Measurements from ENCODE around the gene ANKMY2.

Gene ANKMY2

GRCh38 chr7:16563281-16564022 is 82.1 kb downstream of the ANKMY2 start:
- Histone ChIP-seq H3K27me3 (ENCODE audit: insufficient read depth, poor library complexity, severe bottlenecking) (no peaks in the 10 kb centered on the region), H3K36me3 (ENCODE audit: low read depth) (no peaks in the 10 kb centered on the region), H3K4me1 (ENCODE audit: insufficient read depth, poor library complexity, severe bottlenecking) (no peaks in the 10 kb centered on the region), H3K9me3 (ENCODE audit: severe bottlenecking) (no peaks in the 10 kb centered on the region), H3K27ac (ENCODE audit: poor library complexity, severe bottlenecking) (no peak overlapping the region), H3K4me3 (ENCODE audit: severe bottlenecking) (no peak overlapping the region)
- TF ChIP-seq CTCF (IDR thresholded peaks at IDR 0.05; ENCODE audit: poor library complexity, severe bottlenecking) = no peak
- DNase-seq (ENCODE audit: low spot score) = no peak
- ATAC-seq (ENCODE audit: low read depth) = no peak

- DNase-seq (ENCODE audit: low spot score) (no peak), ATAC-seq (ENCODE audit: low read depth) (no peak)
- Histone ChIP-seq H3K27me3 (ENCODE audit: insufficient read depth, poor library complexity, severe bottlenecking) (no peaks in the 10 kb centered on the region), H3K4me1 (ENCODE audit: insufficient read depth, poor library complexity, severe bottlenecking) (no peaks in the 10 kb centered on the region), H3K4me3 (ENCODE audit: severe bottlenecking) (no peak overlapping the region), H3K9me3 (ENCODE audit: severe bottlenecking) (no peaks in the 10 kb centered on the region), H3K36me3 (ENCODE audit: low read depth) (no peaks in the 10 kb centered on the region), H3K27ac (ENCODE audit: poor library complexity, severe bottlenecking) (no peak overlapping the region)
- no peak for TF ChIP-seq CTCF (IDR thresholded peaks at IDR 0.05; ENCODE audit: poor library complexity, severe bottlenecking)
Observed at GRCh38 chr7:16562456-16563220, 82.9 kb downstream of the ANKMY2 start.

GRCh38 chr7:16561943-16562342 is 83.6 kb downstream of the ANKMY2 start:
- Histone ChIP-seq H3K36me3 (ENCODE audit: low read depth) (no peaks in the 10 kb centered on the region), H3K4me3 (ENCODE audit: severe bottlenecking) (no peak overlapping the region), H3K27ac (ENCODE audit: poor library complexity, severe bottlenecking) (no peak overlapping the region), H3K27me3 (ENCODE audit: insufficient read depth, poor library complexity, severe bottlenecking) (no peaks in the 10 kb centered on the region), H3K4me1 (ENCODE audit: insufficient read depth, poor library complexity, severe bottlenecking) (no peaks in the 10 kb centered on the region), H3K9me3 (ENCODE audit: severe bottlenecking) (no peaks in the 10 kb centered on the region)
- TF ChIP-seq CTCF (IDR thresholded peaks at IDR 0.05; ENCODE audit: poor library complexity, severe bottlenecking) = no peak
- DNase-seq (ENCODE audit: low spot score) (no peak), ATAC-seq (ENCODE audit: low read depth) (no peak)

- TF ChIP-seq CTCF (IDR thresholded peaks at IDR 0.05; ENCODE audit: poor library complexity, severe bottlenecking) = no peak
- Histone ChIP-seq H3K36me3 (ENCODE audit: low read depth) (no peaks in the 10 kb centered on the region), H3K27me3 (ENCODE audit: insufficient read depth, poor library complexity, severe bottlenecking) (no peaks in the 10 kb centered on the region), H3K9me3 (ENCODE audit: severe bottlenecking) (no peaks in the 10 kb centered on the region), H3K4me1 (ENCODE audit: insufficient read depth, poor library complexity, severe bottlenecking) (no peaks in the 10 kb centered on the region), H3K4me3 (ENCODE audit: severe bottlenecking) (no peak overlapping the region), H3K27ac (ENCODE audit: poor library complexity, severe bottlenecking) (no peak overlapping the region)
- no peak for DNase-seq (ENCODE audit: low spot score)
- no peak for ATAC-seq (ENCODE audit: low read depth)
Observed at GRCh38 chr7:16559497-16560179, 85.9 kb downstream of the ANKMY2 start.

Data from RWPE2 (cell line).